NCI-H524 (cell line): ENCODE results near the gene RALGAPA1.
"Not testable (repeated sequence)": the region's sequence is repeated elsewhere in the genome, so short reads cannot be mapped to it uniquely, and the experiment has no call there.

Experiments
- DNase-seq, 2 experiments: peaks; one replicate each; lab custom pipeline; 2025; lab: John Stamatoyannopoulos, UW

The RALGAPA1 gene

DNA sequence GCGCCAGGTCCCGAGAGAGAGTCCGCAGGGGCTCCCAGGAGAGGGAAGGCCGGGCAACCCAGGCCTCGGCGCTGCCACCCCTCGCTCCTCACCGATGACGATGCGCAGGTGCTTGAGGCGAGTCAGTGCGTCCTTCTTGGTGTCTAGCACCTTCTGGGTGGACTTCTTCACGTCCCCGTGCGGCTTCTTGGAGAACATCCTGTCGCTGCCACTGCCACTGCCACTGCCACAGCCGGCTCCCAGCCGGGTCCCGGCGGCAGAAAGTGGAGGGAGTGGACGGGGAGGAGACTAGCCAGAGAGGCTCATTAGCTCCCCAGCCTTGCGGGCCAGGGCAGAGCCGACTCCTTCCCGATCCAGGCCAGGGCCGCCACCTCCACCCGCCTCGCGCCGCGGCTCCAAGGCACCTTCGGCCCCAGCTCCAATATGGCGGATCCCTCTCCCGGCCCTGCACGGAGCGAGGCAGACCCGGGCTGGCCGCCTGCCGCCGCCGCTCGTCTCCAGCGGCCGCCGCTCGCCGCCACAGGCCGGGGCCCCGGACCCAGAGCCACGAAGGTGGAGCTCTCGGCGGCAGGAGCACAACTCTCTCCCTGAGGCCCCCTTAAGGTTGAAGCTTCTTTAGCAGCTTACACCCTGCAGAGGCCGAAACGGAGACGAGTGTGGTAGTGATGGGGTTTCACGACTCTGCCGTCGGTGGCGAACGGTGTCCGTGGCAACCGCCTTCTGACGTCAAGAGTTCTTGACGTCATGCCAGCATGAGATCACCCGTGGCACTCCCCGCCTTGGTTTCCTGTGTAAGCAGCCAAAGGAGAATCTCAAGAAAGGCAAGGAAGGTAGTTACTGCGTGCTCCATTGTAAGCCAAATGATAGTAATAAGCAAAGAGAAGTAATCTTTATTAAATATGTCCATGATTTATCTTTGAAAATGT is at the start of gene RALGAPA1:
TSS of gene RALGAPA1 (minus strand) at position 658 of the 926 bp plus-strand sequence. CDS start at position 198, 460 bp downstream.
- peak; percentile 96 to 99 for DNase-seq

- DNase-seq, result no peak
Measured at GRCh38 chr14:35858521-35859209, 49.6 kb upstream of the RALGAPA1 start.

- DNase-seq, result peak; percentile 78 to 92
Measured at GRCh38 chr14:35855876-35856481, 46.9 kb upstream of the RALGAPA1 start.

DNA sequence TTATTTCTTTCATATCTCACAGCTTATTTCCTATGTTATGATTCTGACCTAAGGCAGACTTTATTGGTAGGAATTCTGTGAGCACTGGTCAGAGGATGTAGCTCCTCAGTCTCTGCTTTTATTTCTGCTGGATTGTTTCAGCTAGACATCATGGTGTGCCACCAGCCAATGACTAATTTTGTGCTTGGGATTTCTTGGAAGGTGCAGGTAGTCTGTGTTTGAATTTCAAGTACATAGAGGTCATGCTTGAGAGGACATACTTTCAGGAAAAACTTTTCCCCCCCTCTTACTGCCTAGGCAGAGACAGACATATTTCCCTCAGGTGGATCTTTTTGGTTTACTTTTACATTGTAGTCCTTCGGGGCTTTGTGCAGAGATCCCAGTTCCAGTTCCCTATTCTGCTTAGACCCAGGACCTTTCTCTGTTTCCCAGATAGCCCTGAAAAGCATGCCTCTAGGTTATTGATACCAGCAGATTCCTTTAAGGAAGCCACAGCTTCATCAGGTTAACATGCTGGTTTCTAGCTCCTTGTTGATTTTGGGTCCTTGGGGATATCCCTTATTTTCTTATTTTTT is 45.7 kb upstream of the RALGAPA1 start:
- DNase-seq, result no peak

- DNase-seq, result no peak
Measured at GRCh38 chr14:35853225-35853624, 44.1 kb upstream of the RALGAPA1 start.

GRCh38 chr14:35851823-35852222 is 42.7 kb upstream of the RALGAPA1 start:
- DNase-seq, result no peak

DNA sequence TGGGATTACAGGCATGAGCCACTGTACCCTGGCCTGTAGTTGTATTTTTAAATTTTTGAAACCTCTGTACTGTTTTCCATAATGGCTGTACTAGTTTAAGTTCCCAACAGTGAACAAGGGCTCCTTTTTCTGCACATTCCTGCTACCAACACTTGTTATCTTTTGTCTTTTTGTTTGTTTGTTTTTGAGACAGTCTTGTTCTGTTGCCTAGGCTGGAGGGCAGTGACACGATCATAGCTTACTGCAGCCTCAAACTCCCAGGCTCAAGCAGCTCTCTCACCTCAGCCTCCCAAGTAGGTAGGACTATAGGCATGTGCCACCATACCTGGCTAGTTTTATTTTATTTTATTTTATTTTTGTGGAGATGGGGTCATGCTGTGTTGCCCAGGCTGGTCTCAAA is 40.0 kb upstream of the RALGAPA1 start:
- no peak for DNase-seq

DNA sequence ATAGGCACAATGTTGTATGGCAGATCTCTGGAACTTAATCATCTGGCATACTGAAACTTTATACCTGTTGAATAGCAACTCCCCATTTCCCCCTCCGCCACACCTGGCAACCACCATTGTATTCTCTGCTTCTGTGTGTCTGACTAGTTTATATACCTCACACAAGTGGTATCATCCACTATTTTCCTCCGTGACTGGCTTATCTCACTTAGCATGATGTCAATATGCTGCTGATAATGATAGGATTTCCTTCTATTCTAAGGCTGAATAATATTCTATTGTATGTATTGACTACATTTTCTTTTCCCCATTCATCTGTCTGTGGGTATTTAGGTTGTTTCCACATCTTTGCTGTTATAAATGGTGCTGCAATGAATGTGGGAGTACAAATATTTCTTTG is 38.5 kb upstream of the RALGAPA1 start:
- no peak for DNase-seq

DNA sequence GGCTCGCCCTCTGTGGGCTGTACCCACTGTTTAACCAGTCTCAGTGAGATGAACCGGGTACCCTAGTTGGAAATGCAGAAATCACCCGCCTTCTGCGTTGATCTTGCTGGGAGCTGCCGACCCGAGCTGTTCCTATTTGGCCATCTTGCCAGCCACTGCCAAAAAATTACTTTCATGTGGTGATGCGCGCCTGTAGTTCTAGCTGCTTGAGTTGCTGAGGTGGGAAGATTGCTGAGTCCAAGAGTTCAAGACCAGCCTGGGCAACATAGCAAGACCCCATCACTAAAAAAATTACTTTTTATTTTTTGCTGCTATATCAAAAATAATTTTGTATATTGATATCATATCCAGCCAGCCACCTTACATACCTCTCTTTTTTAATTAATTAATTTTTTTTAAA is 35.4 kb upstream of the RALGAPA1 start:
- DNase-seq, result no peak

- DNase-seq, result not testable (repeated sequence)
Measured at GRCh38 chr14:35842245-35842644, 33.1 kb upstream of the RALGAPA1 start.

- not testable (repeated sequence) for DNase-seq
Measured at GRCh38 chr14:35841704-35842103, 32.6 kb upstream of the RALGAPA1 start.

DNA sequence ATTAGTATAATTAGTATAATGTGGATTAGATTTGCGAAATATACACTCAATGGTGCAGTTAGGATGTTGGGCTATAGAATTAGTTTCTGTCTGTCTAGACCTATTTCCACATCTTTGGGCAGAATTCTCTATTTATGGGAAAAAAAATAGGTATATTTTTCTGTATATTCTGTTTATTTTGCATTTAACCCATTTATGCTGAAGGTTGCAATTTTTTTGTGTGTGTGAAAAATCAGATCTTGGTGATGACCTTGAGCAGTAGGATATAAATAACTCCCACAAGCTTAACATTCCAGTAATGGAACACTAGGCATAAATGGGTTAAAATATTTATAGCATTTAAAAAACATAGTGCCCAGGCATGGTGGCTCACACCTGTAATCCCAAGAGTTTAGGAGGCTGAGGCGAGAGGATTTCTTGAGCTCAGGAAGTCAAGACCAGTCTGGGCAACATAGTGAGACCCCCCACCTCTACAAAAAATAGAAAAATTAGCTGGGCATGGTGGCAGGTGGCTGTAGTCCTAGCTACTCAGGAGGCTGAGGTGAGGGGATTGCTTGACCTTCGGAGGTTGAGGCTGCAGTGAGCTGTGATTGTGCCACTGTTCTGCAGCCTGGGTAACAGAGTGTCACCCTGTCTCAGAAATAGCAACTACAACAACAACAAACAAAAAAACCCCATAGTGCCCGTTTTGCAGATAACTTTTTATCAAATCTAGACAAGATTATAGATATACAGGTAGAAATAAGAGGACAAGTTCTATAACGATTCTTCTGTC is 26.3 kb upstream of the RALGAPA1 start:
- no peak for DNase-seq

DNA sequence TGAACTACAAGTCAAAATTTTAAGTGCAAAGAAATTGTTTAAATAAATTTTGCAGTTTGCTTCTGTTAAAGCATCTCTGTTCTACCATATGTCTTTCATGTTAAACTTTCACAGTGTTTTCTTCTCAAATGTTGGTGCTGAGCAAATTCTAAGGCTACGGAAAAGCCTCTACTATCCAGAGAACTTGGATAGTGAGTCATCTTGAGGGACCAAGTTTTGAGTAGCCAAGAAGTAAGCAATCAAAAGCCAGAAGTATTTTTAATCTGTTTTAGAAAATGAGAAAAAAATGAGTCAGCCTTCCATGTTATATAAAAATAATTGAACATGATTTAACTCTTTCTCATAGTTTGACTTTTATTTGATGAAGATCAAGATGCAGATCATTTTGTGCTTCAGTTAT is 20.4 kb upstream of the RALGAPA1 start:
- no peak for DNase-seq

- no peak for DNase-seq
Measured at GRCh38 chr14:35827678-35828472, 18.8 kb upstream of the RALGAPA1 start.

GRCh38 chr14:35826952-35827416 is 17.9 kb upstream of the RALGAPA1 start:
- DNase-seq, result no peak

DNA sequence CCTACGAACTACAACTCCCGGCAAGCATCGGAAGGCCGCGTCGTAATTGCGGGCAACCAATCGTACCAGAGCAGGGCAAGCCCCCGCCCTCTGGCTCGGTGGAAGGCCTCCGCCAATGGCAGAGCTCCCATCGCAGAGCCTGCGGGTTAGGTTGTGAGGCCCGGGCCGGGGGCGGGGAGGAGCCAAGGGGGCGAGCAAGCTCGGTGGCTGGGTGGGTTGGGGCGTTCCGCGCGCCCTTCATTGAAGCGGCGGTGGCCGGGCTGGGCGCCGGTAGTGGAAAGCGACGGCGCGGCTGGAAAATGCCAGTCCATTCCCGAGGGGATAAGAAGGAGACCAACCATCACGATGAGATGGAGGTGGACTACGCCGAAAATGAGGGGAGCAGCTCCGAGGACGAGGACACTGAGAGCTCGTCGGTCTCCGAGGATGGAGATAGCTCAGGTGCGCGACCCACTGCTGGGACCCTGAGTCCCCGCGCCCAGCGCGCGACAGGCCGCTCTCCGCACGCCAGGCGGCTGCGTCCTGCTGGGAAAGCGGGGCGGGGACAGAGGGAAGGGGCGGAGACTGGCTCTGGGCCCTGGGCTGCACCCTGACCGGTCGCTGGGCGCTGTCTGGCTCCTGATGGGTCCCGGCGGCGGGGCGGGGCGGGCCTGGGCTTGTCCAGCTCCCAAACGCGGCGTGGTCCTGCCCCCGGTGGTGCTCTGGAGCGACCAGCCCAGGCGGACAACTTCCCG is 17.3 kb upstream of the RALGAPA1 start, which contains the start of gene BRMS1L:
TSS of gene BRMS1L (plus strand) at position 121 of the 734 bp plus-strand sequence. CDS start at position 300, 179 bp downstream.
- DNase-seq, result peak; percentile 100

GRCh38 chr14:35825968-35826217 is 16.8 kb upstream of the RALGAPA1 start:
- DNase-seq, result no peak

- not testable (repeated sequence) for DNase-seq
Measured at GRCh38 chr14:35824446-35825165, 15.5 kb upstream of the RALGAPA1 start.

- DNase-seq, result no peak
Measured at GRCh38 chr14:35822501-35822900, 13.4 kb upstream of the RALGAPA1 start.
